ENCODE measurements around the gene SMKR1.

GRCh38 chr7:129489491-129489890 lies 12.8 kb upstream of the SMKR1 start:
- no peak for TF ChIP-seq EZH2phosphoT487 (IDR thresholded peaks at IDR 0.05; ENCODE audit: borderline replicate concordance)
- TF ChIP-seq, protein P1, sequence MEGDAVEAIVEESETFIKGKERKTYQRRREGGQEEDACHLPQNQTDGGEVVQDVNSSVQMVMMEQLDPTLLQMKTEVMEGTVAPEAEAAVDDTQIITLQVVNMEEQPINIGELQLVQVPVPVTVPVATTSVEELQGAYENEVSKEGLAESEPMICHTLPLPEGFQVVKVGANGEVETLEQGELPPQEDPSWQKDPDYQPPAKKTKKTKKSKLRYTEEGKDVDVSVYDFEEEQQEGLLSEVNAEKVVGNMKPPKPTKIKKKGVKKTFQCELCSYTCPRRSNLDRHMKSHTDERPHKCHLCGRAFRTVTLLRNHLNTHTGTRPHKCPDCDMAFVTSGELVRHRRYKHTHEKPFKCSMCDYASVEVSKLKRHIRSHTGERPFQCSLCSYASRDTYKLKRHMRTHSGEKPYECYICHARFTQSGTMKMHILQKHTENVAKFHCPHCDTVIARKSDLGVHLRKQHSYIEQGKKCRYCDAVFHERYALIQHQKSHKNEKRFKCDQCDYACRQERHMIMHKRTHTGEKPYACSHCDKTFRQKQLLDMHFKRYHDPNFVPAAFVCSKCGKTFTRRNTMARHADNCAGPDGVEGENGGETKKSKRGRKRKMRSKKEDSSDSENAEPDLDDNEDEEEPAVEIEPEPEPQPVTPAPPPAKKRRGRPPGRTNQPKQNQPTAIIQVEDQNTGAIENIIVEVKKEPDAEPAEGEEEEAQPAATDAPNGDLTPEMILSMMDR (conservative IDR thresholded peaks at IDR 0.05; ENCODE audit: low read length) = no peak

Data from Loucy (cell line).